ENCODE measurements around the gene HCLS1.

GRCh38 chr3:121627211-121627610 lies 33.5 kb downstream of the HCLS1 start:
- no peak for TF ChIP-seq CTCF (IDR thresholded peaks at IDR 0.05)
- no peak for TF ChIP-seq POLR2AphosphoS5 (IDR thresholded peaks at IDR 0.05)
- no peak for TF ChIP-seq POLR2A (IDR thresholded peaks at IDR 0.05)
